Endothelial cell of umbilical vein (primary cell): Measurements from ENCODE around the gene SH2D6. TPM values are rescaled to one million over a fixed set of nuclear protein-coding genes. Genes with fewer than 3 reads are reported as not detected.

Source experiments
- BruUV-seq: library from RNA; stranded (reverse); fragments of 400-500 nt; replicated peaks from 2 replicates; lab custom pipeline; 2021; lab: Mats Ljungman, UMichigan
- CTCF ChIA-PET: fragments of 300-600, 350-600 bp; sonication (Branson Sonifier 250); formaldehyde crosslinking; loops from one replicate; lab custom pipeline; 2021; ENCODE audit warnings: antibody characterized with exemption, inconsistent platforms; lab: Charles Lee
- POLR2A ChIA-PET: fragments of 300-600, 350-600 bp; sonication (Branson Sonifier 250); formaldehyde crosslinking; loops from one replicate; lab custom pipeline; 2021; ENCODE audit warnings: antibody characterized with exemption, inconsistent platforms; lab: Charles Lee
- DNase-seq: peaks from one replicate; pipeline ENCODE4 v3.0.0-alpha.2; 2011; ENCODE audit warnings: low read depth, low spot score
- FAIRE-seq: peaks from 2 replicates; lab custom pipeline; 2011; peaks lifted over from hg19 to GRCh38; lab: Jason Lieb, UNC
- H2AFZ ChIP-seq: 2 replicates; pipeline ENCODE4 v1.6.0; 2012; ENCODE audit warnings: low read depth, low read length, control low read depth, inconsistent platforms
- H3K27ac ChIP-seq: 2 replicates; pipeline ENCODE4 v1.5.1; 2011; ENCODE audit warnings: low read depth, mild to moderate bottlenecking, control low read depth, low read length, moderate library complexity; ENCODE audit not compliant: insufficient read depth
- H3K27me3 ChIP-seq, 2 experiments: 2 replicates each; pipeline versions ENCODE4 v1.6.0 to v1.6.1; 2011; ENCODE audit warnings: low read length in 2 of 2, mixed read lengths in 1 of 2; ENCODE audit not compliant: control insufficient read depth in 2 of 2, insufficient read depth in 2 of 2
- H3K36me3 ChIP-seq, 2 experiments: 2 replicates in 1 of 2; 3 replicates in 1 of 2; pipeline ENCODE4 v1.5.1; 2011; ENCODE audit warnings: low read length in 2 of 2, mild to moderate bottlenecking in 1 of 2, moderate library complexity in 1 of 2; ENCODE audit not compliant: control insufficient read depth in 2 of 2, insufficient read depth in 2 of 2; ENCODE audit errors: extremely low read depth in 1 of 2
- H3K4me1 ChIP-seq: 3 replicates; pipeline ENCODE4 v1.5.1; 2011; ENCODE audit warnings: mild to moderate bottlenecking, low read length; ENCODE audit not compliant: control insufficient read depth, insufficient read depth; ENCODE audit errors: extremely low read depth
- H3K4me2 ChIP-seq: 2 replicates; pipeline ENCODE4 v1.6.1; 2011; ENCODE audit warnings: low read length, control low read depth, mixed read lengths; ENCODE audit not compliant: insufficient read depth
- H3K4me3 ChIP-seq, 3 experiments: fragments of 200-600 bp in 1 of 3; sonication (generic), shearing (Covaris generic) in 1 of 3; replicated peaks in 1 of 3; 2 replicates each; pipeline ENCODE4 v1.5.1; 2011 to 2016; ENCODE audit warnings: control low read depth in 3 of 3, low read length in 3 of 3, mild to moderate bottlenecking in 2 of 3, inconsistent platforms in 1 of 3, low read depth in 1 of 3, moderate library complexity in 1 of 3; ENCODE audit not compliant: insufficient read depth in 1 of 3
- H3K79me2 ChIP-seq: 2 replicates; pipeline ENCODE4 v1.6.0; 2012; ENCODE audit warnings: low read length, inconsistent platforms; ENCODE audit not compliant: control insufficient read depth, insufficient read depth
- H3K9ac ChIP-seq: replicated peaks from 2 replicates; pipeline ENCODE3; 2011; ENCODE audit warnings: low read length, control low read depth; ENCODE audit not compliant: insufficient read depth; ENCODE audit errors: extremely low read depth
- H3K9me1 ChIP-seq: replicated peaks from 3 replicates; pipeline ENCODE4 v1.6.0; 2011; ENCODE audit warnings: mild to moderate bottlenecking, low read length; ENCODE audit not compliant: control insufficient read depth, insufficient read depth; ENCODE audit errors: extremely low read depth
- H3K9me3 ChIP-seq: replicated peaks from 2 replicates; pipeline ENCODE4 v1.5.1; 2012; ENCODE audit warnings: low read length, inconsistent platforms; ENCODE audit not compliant: control insufficient read depth, insufficient read depth
- H4K20me1 ChIP-seq: replicated peaks from 2 replicates; pipeline ENCODE3; 2011; ENCODE audit warnings: mild to moderate bottlenecking, low read length; ENCODE audit not compliant: control insufficient read depth, insufficient read depth; ENCODE audit errors: extremely low read depth
- CTCF ChIP-seq, 2 donors: IDR thresholded peaks; 1 replicate in 1 of 2; 2 replicates in 1 of 2; pipeline ENCODE4 v1.5.1; 2011; ENCODE audit warnings: low read length in 2 of 2, mild to moderate bottlenecking in 2 of 2, moderate library complexity in 2 of 2, control low read depth in 1 of 2, inconsistent platforms in 1 of 2, low read depth in 1 of 2; ENCODE audit not compliant: insufficient read depth in 1 of 2; ENCODE audit errors: extremely low read depth in 1 of 2
- EZH2 ChIP-seq: IDR thresholded peaks from 2 replicates; pipeline ENCODE4 v1.6.1; 2012; ENCODE audit warnings: borderline replicate concordance, low read depth, mild to moderate bottlenecking, moderate library complexity, low read length, inconsistent platforms; ENCODE audit not compliant: severe bottlenecking
- FOS ChIP-seq: IDR thresholded peaks from 2 replicates; pipeline ENCODE4 v1.6.1; 2011; ENCODE audit warnings: mild to moderate bottlenecking, low read length, moderate library complexity, borderline replicate concordance; ENCODE audit not compliant: insufficient read depth
- GATA2 ChIP-seq: IDR thresholded peaks from 2 replicates; pipeline ENCODE4 v1.7.0; 2011; ENCODE audit warnings: low read depth, mild to moderate bottlenecking, moderate library complexity, mixed read lengths, low read length; ENCODE audit not compliant: insufficient read length, insufficient read depth
- JUN ChIP-seq: IDR thresholded peaks from 2 replicates; pipeline ENCODE4 v1.6.1; 2011; ENCODE audit warnings: borderline replicate concordance, low read depth; ENCODE audit not compliant: insufficient read length, insufficient read depth
- MAX ChIP-seq: IDR thresholded peaks from 2 replicates; pipeline ENCODE4 v1.6.1; 2011; ENCODE audit not compliant: insufficient read depth, insufficient read length
- MYC ChIP-seq: IDR thresholded peaks from one replicate; pipeline ENCODE4 v1.6.1; 2011; ENCODE audit warnings: mild to moderate bottlenecking, low read depth, low read length
- POLR2A ChIP-seq: IDR thresholded peaks from 2 replicates; pipeline ENCODE4 v1.6.1; 2012; ENCODE audit warnings: low read depth, mild to moderate bottlenecking, control low read depth, low read length
- POLR2AphosphoS5 ChIP-seq: IDR thresholded peaks from 2 replicates; pipeline ENCODE4 v1.6.1; 2012; ENCODE audit warnings: low read depth, mild to moderate bottlenecking, control low read depth, low read length, moderate library complexity; ENCODE audit not compliant: insufficient read depth
- dilution Hi-C: fragments of 300-500 bp; cut with MboI; formaldehyde crosslinking; loops from one replicate; pipeline ENCODE4 v1.15.0; 2019; ENCODE audit warnings: low sequenced_read_pairs; ENCODE audit not compliant: extremely low pct_ligation_motif_present
- intact Hi-C: fragments of 100-400 bp; cut with micrococcal nuclease; formaldehyde crosslinking; loops from one replicate; pipeline ENCODE4 v1.10.0; 2022
- polyA plus RNA-seq, 4 experiments: library from polyadenylated mRNA; depleted of rRNA in 3 of 4; stranded (reverse) in 3 of 4; unstranded in 1 of 4; fragments of >200 nt; gene quantifications; 2 replicates each; pipeline versions ENCODE4 v1.2.1 to v1.2.3, GENCODE V29; 2011 to 2012; ENCODE audit warnings: missing spikeins in 1 of 4
- total RNA-seq: library from RNA; stranded (reverse); gene quantifications from 2 replicates; pipeline ENCODE4 v1.2.3, GENCODE V29; 2021

The SH2D6 gene
- total and polyA plus RNA-seq, 2 donors (not counting 3 experiments of a cell fraction or from before 2014, with no cell fraction given) = 0.53 TPM; not detected in 1

DNA sequence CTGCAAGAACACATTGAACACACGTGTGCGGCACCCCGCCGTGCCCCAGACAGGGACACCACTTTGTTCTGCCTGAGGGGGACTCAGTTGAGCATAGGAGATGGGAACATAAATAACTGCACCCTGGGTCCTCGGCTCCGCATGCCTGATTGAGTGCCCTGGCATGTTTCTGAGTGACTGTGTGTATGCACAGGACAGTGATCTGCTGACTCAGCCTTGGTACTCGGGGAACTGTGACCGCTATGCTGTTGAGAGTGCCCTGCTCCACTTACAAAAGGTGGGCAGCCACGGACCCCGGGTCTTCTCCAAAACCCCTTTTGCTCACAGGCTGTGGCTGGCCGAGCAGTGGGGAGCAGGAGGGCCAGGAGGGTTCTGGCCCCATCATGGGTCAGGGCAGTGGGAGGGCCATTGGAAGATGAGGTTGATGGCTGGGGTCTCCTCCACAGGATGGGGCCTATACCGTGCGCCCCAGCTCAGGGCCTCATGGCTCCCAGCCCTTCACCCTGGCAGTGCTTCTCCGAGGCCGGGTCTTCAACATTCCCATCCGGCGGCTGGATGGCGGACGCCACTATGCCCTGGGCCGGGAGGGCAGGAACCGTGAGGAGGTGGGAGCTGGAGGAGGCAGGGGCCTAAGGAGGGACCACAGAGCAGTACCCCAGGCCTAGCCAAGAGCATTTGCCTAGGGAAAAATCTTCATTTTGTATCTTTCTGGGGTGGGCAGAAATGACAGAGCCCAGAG, 16.9 kb downstream of the SH2D6 start:
- DNase-seq (no peak), FAIRE-seq (no peak)
- no peak overlapping the region for H2AFZ ChIP-seq
- no peak for TF ChIP-seq EZH2
- no peak for TF ChIP-seq MYC
- no peak for TF ChIP-seq GATA2
- no peak for TF ChIP-seq FOS
- TF ChIP-seq POLR2A = no peak
- no peak for TF ChIP-seq POLR2AphosphoS5
- TF ChIP-seq MAX = no peak
- no peak for TF ChIP-seq CTCF (IDR thresholded peaks at IDR 0.05; ENCODE audit: extremely low read depth in 1 of 2, insufficient read depth in 1 of 2, low read depth in 1 of 2, low read length in 2 of 2)
- no peak for TF ChIP-seq JUN
- intact Hi-C loops (no loop called here), dilution Hi-C loops (no loop called here)
- ChIA-PET POLR2A (no interaction called here), CTCF (interaction anchor here (0.9 to 1.5 kb wide), 3 partner anchors 14 to 117 kb away, joined by 3 to 4 read pairs (median 3); no protein-coding TSS in a partner anchor)
- no peaks in the 10 kb centered on the region for H3K9me1 ChIP-seq
- H3K9me3 ChIP-seq = no peaks in the 10 kb centered on the region
- H3K27ac ChIP-seq = no peak overlapping the region
- no TSS peak for BruUV-seq
- H4K20me1 ChIP-seq = no peaks in the 10 kb centered on the region
- no peaks in the 10 kb centered on the region for H3K79me2 ChIP-seq
- peaks cover 17% of the 10 kb centered on the region for H3K4me1 ChIP-seq
- no peak overlapping the region for H3K4me3 ChIP-seq
- H3K36me3 ChIP-seq = no peaks in the 10 kb centered on the region
- H3K4me2 ChIP-seq = no peak overlapping the region
- H3K9ac ChIP-seq = no peak overlapping the region
- no peaks in the 10 kb centered on the region for H3K27me3 ChIP-seq
